Type B pancreatic cell (in vitro differentiated cells): ENCODE results near the gene ST6GALNAC3. TPM values are rescaled to one million over a fixed set of nuclear protein-coding genes. Genes with fewer than 3 reads are reported as not detected.

Source experiments
- DNase-seq: peaks from one replicate; pipeline ENCODE4 v3.0.0; 2021; ENCODE audit warnings: mixed read lengths; ENCODE audit not compliant: unreplicated experiment; ENCODE audit errors: extremely low spot score
- H3K27ac Mint-ChIP-seq: 2 replicates; pipeline ENCODE4 v1.8.0; 2021; ENCODE audit warnings: mild to moderate bottlenecking, mixed read lengths
- H3K27me3 Mint-ChIP-seq: 2 replicates; pipeline ENCODE4 v1.8.0; 2021; ENCODE audit warnings: mixed read lengths
- H3K36me3 Mint-ChIP-seq: 2 replicates; pipeline ENCODE4 v1.8.0; 2021; ENCODE audit warnings: mixed read lengths
- H3K4me1 Mint-ChIP-seq: one replicate; pipeline ENCODE4 v1.8.0; 2021; ENCODE audit warnings: mixed read lengths; ENCODE audit not compliant: unreplicated experiment
- H3K4me3 Mint-ChIP-seq: 2 replicates; pipeline ENCODE4 v1.8.0; 2021; ENCODE audit warnings: mild to moderate bottlenecking, mixed read lengths
- H3K9me3 Mint-ChIP-seq: 2 replicates; pipeline ENCODE4 v1.8.0; 2021; ENCODE audit warnings: mixed read lengths
- CTCF ChIP-seq: fragments of 200-600 bp; sonication (generic); conservative IDR thresholded peaks from 2 replicates; pipeline ENCODE4 v1.5.0; 2021; ENCODE audit warnings: antibody characterized with exemption, mild to moderate bottlenecking
- total RNA-seq: library from RNA; stranded (reverse); gene quantifications from 2 replicates; pipeline ENCODE4 v1.2.1, GENCODE V29; 2021; ENCODE audit warnings: low replicate concordance

The ST6GALNAC3 gene
- total RNA-seq, 1 donor from 2014 or later: 24.7 TPM

DNA sequence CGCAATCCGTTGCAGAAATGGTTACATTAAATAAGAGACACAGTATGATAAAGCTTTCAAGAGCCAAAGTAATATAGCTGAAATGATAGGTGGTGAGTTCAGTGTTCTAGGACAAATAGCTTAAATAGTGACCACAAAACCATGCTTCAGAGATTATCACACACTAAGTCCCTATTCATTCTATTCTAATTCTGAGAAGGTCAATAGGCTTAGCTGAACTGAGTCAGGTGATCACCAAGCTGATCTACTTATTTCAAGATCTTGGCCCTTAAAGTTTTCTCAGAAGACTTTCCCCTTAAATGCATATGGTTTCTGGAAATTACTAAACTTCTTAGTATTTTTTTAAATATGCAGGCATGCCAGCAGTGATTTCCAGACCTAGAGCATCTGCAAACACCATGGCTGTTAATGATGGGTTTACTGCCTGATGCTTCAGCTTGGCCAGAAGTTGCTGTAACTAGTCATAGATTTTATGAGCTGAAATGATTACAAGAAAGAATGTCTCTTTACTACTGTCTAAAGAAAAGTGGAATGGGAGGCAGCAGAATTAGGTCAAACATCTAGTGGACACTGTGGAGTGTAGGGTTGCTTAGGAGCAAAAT, 242.9 kb downstream of the ST6GALNAC3 start:
- H3K27ac Mint-ChIP-seq: no peak overlapping the region
- no peak for DNase-seq
- H3K36me3 Mint-ChIP-seq: no peaks in the 10 kb centered on the region
- H3K4me3 Mint-ChIP-seq: no peak overlapping the region
- peaks cover 6% of the 10 kb centered on the region for H3K9me3 Mint-ChIP-seq
- H3K4me1 Mint-ChIP-seq: peaks cover 9% of the 10 kb centered on the region
- no peak for TF ChIP-seq CTCF
- H3K27me3 Mint-ChIP-seq: no peaks in the 10 kb centered on the region

DNA sequence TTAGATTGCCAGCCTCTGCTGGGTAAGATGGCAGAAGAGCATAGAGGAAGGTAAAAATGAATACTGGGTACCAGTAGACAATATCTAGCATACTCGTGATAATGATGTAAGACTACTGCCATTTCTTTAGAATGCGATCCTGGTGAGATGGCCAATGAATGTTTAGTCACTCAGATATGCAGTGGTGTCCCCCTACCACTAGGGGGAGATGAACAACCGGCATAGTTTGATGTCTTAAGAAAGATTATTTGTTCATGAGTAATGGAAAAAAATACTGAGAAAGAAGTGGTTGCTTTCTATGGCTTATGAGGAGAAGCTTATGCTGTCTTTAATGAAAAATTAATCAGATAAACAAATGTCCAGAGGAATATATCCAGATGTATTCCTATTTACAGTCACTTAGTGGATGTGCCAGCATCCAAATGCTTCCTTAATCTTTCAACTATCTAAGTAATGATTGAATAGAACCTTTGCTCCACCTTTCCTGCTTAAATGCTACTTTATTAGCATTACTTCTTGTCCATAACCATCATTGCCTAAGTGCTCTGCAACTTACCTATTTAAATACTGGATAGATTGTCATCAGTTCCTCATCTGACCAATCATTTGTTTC, 256.6 kb downstream of the ST6GALNAC3 start:
- peak; percentile 94 for TF ChIP-seq CTCF
- Mint-ChIP-seq H3K27me3 (peaks cover 3% of the 10 kb centered on the region), H3K36me3 (no peaks in the 10 kb centered on the region), H3K4me1 (peaks cover 7% of the 10 kb centered on the region), H3K9me3 (peaks cover 1% of the 10 kb centered on the region), H3K4me3 (no peak overlapping the region), H3K27ac (no peak overlapping the region)
- no peak for DNase-seq

DNA sequence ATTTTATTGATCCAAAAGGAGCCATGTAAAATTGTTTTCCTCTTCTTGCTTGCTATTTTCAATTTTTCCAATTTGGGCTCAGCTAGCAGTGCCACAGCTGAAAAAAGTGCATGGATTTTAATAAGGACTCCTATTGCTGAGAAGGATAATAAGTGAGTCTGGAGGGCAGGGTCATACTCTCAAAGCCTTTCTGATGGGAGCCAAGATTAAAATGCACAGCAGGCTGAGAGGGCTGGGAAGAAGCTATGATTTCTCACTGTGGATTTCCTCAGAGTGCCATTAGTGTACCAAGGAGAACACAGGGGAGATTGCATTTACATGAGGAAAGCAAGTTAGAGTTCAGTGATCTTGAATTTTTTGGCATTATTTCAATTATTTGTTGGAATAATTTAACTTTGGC, 261.3 kb downstream of the ST6GALNAC3 start:
- no peaks in the 10 kb centered on the region for H3K9me3 Mint-ChIP-seq
- TF ChIP-seq CTCF: no peak
- H3K4me3 Mint-ChIP-seq: no peak overlapping the region
- no peak overlapping the region for H3K27ac Mint-ChIP-seq
- H3K4me1 Mint-ChIP-seq: peaks cover 19% of the 10 kb centered on the region
- no peaks in the 10 kb centered on the region for H3K36me3 Mint-ChIP-seq
- peaks cover under 1% of the 10 kb centered on the region for H3K27me3 Mint-ChIP-seq
- DNase-seq: no peak

DNA sequence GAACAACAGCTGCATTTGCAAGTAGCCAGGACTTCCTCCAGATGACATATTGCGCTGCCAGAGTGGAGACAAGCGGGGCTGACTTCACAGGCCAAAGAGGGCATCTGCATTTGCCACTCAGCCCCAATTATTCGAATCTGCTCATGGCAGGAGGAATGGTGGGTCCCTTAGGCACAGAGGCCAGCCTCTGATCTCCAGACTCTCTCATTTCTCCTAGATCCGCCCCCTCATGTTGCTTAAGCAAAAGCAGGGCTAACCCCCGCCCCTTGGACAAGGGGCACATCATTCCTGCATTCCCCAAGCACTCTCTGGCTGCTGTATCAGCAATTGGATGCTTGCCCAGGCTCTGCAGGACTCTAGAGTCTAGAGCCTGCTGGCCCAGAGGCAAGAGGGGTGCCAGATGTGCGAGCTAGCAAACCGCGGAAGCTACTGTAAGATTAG, 262.4 kb downstream of the ST6GALNAC3 start:
- no peaks in the 10 kb centered on the region for H3K9me3 Mint-ChIP-seq
- no peaks in the 10 kb centered on the region for H3K27me3 Mint-ChIP-seq
- no peak for TF ChIP-seq CTCF
- no peaks in the 10 kb centered on the region for H3K36me3 Mint-ChIP-seq
- DNase-seq: peak; percentile 72
- peaks cover 19% of the 10 kb centered on the region for H3K4me1 Mint-ChIP-seq
- no peak overlapping the region for H3K27ac Mint-ChIP-seq
- H3K4me3 Mint-ChIP-seq: no peak overlapping the region

DNA sequence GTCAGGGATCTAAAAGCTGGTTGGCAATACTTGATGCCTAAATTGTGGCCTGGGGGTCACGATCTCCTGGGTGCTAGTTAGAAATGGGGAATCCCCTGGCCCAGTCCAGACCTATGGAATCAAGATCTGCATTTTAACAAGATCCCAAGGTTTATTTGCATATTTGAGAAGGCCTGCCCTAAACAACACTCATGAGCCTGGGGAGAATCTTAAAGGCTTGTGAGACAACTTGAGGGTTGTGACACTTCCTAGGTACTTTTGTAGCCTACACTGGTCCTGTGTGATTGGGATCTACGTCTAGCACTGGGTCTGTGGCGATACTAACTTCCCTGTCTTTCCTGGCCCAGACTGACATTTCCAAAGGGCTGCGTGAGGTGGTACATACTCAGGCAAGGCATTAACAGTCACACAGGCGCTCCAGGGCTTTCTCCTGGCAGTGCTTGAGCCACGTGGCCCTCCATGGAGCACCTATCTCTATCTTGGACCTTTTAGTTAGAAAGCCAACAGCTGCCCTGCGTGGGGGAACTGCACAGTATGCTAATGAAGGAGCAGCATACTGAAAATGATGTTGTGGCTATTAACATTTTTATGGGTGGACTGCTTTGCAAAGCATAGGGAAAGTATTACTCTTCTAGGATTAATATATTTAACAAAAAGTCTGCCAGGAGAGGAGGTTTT, 263.1 kb downstream of the ST6GALNAC3 start:
- peaks cover 19% of the 10 kb centered on the region for H3K4me1 Mint-ChIP-seq
- H3K9me3 Mint-ChIP-seq: no peaks in the 10 kb centered on the region
- H3K4me3 Mint-ChIP-seq: no peak overlapping the region
- no peaks in the 10 kb centered on the region for H3K27me3 Mint-ChIP-seq
- no peak for DNase-seq
- no peaks in the 10 kb centered on the region for H3K36me3 Mint-ChIP-seq
- no peak for TF ChIP-seq CTCF
- H3K27ac Mint-ChIP-seq: no peak overlapping the region
